NK-92 (cell line): ENCODE data around the gene CLEC18A.
"Not testable (repeated sequence)": the region's sequence is repeated elsewhere in the genome, so short reads cannot be mapped to it uniquely, and the experiment has no call there.

Experiments
- DNase-seq: peaks from one replicate; lab custom pipeline; 2025; ENCODE audit not compliant: unreplicated experiment; lab: John Stamatoyannopoulos, UW

CLEC18A gene

GRCh38 chr16:69951017-69951671, at the start of gene CLEC18A:
TSS of gene CLEC18A (plus strand) at chr16:69951334. CDS start at chr16:69951367, 33 bp downstream.
- DNase-seq, result not testable (repeated sequence)

GRCh38 chr16:69903865-69904415, 47.2 kb upstream of the CLEC18A start:
- DNase-seq, result no peak

- no peak for DNase-seq
Measured at GRCh38 chr16:69904495-69905170, 46.5 kb upstream of the CLEC18A start.

DNA sequence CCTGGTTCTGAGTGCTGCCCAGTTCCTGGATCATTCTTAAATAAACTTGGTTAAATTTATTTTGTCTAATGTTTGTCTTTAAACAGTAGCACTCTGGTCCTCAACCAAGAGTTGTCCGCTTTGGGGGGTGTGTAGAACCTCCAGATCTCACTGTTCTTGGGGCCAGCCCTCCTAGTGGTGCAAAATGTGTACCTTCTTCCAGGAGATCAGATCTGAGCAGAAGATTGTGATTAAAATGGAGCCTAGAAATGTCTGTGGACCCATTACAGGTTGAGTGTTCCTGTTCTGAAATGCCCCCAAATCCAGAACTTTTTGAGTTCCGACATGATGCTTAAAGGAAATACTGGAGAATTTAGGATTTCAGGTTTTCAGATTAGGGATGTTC, 46.0 kb upstream of the CLEC18A start:
- DNase-seq, result no peak

DNA sequence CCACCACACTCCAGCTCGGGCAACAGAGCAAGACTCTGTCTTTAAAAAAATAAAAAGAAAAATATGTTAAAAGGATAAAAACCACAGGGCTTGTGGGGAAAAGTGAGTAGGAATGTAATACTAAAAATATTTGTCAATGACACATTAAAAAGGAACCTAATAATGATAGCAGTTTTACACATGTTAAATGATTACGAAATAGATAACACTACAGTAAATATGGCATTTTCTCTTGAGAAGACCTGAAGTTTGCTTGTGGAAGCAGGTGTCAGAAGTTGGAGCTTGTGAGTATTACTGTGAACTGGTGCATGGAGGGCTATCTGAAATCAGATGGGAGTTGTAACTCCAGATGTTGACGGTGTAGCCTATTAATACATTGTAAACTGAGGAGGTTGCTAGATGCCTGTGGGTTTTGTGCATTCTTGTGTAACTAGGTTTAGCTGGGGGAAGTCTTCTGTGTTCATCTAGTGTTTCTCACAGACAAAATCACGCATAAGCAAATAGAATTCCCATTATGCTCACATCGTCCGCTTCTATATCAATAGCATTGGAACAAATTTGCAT, 44.2 kb upstream of the CLEC18A start:
- no peak for DNase-seq

GRCh38 chr16:69909043-69909442, 42.1 kb upstream of the CLEC18A start:
- no peak for DNase-seq

GRCh38 chr16:69909760-69910159, 41.4 kb upstream of the CLEC18A start:
- DNase-seq, result no peak

DNA sequence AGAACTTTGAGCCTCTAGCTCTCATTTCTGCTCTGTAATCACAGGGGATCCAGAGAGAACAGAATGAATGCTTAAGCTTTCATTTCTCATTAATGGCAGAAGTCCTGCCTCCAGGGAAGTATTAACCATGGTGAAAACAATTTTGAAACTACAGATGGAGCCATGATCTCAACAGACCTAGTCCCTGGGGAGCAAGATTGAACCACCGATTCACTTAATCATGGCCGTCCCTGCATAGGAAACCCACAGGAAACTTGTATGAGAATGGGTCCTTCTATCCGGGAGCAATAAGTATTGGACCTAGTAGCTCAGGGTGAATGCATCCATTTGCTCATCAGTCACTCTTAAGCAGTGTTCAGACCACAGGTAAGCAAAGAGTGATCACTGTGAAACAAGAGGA, 40.2 kb upstream of the CLEC18A start:
- DNase-seq, result no peak

- DNase-seq, result no peak
Measured at GRCh38 chr16:69916462-69916861, 34.7 kb upstream of the CLEC18A start.

DNA sequence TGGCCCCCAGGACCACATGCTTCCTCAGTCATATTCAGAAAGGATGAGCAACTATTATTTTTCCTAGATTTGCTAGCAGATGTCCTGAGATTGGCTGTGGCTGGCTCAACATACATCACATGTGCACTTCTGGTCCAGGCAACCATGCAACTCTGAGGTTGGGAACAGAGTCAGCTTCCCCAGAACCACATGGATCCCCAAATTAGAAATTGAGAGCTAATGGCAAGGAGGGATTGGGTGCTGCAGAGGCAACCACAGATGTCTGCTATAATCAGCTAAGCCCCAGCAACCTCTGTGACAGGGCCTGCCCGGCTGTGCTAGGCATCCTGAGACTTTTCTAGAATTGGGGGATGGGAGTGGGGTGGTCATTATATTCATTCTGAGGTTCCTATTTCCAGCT, 33.8 kb upstream of the CLEC18A start:
- DNase-seq, result no peak

- no peak for DNase-seq
Measured at GRCh38 chr16:69917739-69918138, 33.4 kb upstream of the CLEC18A start.

GRCh38 chr16:69918241-69918640, 32.9 kb upstream of the CLEC18A start:
- DNase-seq, result no peak

DNA sequence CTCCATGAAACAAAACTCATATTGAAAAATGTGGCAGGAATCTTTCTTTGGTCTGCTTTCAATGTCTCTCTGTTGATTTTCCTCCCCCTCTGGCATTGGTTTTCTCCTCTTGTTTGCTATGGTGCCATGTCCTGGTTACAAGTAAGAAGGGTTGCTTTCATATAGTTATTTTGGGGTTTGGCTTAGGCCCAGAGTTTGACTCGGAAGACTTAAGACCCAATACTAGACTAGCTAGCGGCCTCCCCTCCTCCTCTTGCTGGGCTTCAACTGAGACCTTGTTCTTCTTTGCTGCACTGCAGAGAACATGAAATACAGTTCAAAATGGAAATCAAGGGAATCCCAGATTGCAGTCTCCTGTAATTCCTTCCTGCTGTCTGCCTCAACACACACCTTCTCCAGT, 30.0 kb upstream of the CLEC18A start:
- DNase-seq, result no peak

GRCh38 chr16:69922200-69922599, 28.9 kb upstream of the CLEC18A start:
- no peak for DNase-seq

GRCh38 chr16:69924041-69924775, 26.9 kb upstream of the CLEC18A start:
- no peak for DNase-seq

GRCh38 chr16:69924777-69925191, 26.4 kb upstream of the CLEC18A start:
- DNase-seq, result no peak

- DNase-seq, result no peak
Measured at GRCh38 chr16:69925311-69925710, 25.8 kb upstream of the CLEC18A start.

DNA sequence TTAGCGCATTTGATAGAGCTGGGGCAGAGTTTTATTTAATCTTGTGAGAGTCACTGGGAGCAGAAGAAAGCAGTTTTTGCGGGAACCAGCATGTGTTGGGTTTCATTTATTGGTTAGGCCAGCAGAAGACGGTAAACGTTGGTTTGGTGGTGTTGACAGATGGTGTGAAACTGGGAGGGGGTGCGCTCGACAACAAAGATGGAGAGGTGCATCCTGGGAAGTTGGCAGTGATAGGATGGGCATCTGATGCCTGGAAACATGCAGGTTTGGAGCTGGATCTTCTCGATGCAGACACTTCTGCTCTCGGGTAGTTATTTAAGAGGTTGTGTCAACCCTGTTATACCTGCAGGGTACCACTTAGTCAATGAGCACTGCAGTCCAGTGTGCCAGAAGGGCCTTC, 24.9 kb upstream of the CLEC18A start:
- DNase-seq, result no peak

- DNase-seq, result no peak
Measured at GRCh38 chr16:69927056-69927757, 23.9 kb upstream of the CLEC18A start.

GRCh38 chr16:69928856-69929400, 22.2 kb upstream of the CLEC18A start:
- DNase-seq, result no peak

- DNase-seq, result no peak
Measured at GRCh38 chr16:69929480-69929879, 21.7 kb upstream of the CLEC18A start.
